Measurements from ENCODE around the gene SMIM1. TPM values are rescaled to one million over a fixed set of nuclear protein-coding genes. Genes with fewer than 3 reads are reported as not detected.

The SMIM1 gene
- total and polyA plus RNA-seq, 2 donors (not counting 3 experiments of a cell fraction or from before 2014, with no cell fraction given): 1.4 to 2.9 TPM

DNA sequence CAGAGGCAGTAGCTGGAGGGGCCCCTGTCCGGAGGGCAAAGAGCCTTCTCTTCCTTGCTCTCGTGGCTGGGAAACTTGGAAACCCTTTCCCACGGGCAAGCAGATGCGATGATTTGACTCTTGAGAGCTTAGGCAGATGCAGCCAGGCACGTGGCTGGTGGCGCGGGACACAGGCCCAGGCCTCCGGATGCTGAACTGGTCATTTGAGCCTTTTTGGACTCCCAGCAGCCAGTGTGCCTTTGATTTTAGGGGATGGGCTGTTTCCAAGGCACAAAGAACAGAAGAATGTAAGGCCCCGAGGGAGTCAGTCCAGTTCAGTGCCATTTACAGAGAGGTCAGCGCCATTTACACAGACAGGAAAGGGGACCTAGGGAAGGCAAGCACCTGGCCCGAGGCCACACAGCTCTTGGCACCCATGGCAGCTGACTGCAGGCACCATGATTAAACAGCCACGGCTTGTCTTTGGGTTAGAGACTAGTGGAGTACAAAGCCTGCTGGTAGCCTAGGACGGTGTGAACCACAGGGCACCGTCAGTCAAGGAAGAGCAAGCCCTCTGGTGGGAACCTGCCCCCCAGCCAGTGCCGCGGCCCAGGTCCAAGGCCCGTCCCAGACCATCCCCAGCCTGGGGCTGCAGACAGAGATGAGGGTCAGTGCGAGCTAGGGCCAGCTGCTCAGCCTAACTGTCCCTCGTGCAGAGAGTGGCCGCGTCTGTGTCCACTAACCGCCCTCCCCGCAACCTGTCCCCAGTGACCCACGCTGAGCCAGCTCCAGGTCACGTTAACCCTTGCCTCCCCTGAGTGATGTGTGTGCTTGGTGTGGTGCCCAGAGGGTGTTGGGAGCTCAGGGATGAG is 40.7 kb upstream of the SMIM1 start:
- no peaks in the 10 kb centered on the region for H3K4me1 ChIP-seq (ENCODE audit: control insufficient read depth, extremely low read depth, insufficient read depth, low read length)
- DNase-seq (ENCODE audit: low read depth, low spot score) (no peak), FAIRE-seq (no peak)
- no peak overlapping the region for H3K4me2 ChIP-seq (ENCODE audit: insufficient read depth, low read length)
- intact Hi-C loops (cut with micrococcal nuclease): no loop called here
- no TSS peak for BruUV-seq (replicated peaks)
- no peaks in the 10 kb centered on the region for H4K20me1 ChIP-seq (replicated peaks; ENCODE audit: control insufficient read depth, extremely low read depth, insufficient read depth, low read length)
- no peak overlapping the region for H2AFZ ChIP-seq (ENCODE audit: low read depth, low read length)
- TF ChIP-seq, protein P1, sequence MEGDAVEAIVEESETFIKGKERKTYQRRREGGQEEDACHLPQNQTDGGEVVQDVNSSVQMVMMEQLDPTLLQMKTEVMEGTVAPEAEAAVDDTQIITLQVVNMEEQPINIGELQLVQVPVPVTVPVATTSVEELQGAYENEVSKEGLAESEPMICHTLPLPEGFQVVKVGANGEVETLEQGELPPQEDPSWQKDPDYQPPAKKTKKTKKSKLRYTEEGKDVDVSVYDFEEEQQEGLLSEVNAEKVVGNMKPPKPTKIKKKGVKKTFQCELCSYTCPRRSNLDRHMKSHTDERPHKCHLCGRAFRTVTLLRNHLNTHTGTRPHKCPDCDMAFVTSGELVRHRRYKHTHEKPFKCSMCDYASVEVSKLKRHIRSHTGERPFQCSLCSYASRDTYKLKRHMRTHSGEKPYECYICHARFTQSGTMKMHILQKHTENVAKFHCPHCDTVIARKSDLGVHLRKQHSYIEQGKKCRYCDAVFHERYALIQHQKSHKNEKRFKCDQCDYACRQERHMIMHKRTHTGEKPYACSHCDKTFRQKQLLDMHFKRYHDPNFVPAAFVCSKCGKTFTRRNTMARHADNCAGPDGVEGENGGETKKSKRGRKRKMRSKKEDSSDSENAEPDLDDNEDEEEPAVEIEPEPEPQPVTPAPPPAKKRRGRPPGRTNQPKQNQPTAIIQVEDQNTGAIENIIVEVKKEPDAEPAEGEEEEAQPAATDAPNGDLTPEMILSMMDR (IDR thresholded peaks at IDR 0.05; ENCODE audit: extremely low read depth in 1 of 2, insufficient read depth in 1 of 2, low read depth in 1 of 2, low read length in 2 of 2): no peak
- TF ChIP-seq POLR2AphosphoS5 (IDR thresholded peaks at IDR 0.05; ENCODE audit: insufficient read depth, low read depth, low read length) (no peak), MYC (IDR thresholded peaks at IDR 0.05; ENCODE audit: low read depth, low read length) (no peak), FOS (IDR thresholded peaks at IDR 0.05; ENCODE audit: borderline replicate concordance, insufficient read depth, low read length) (no peak), POLR2A (IDR thresholded peaks at IDR 0.05; ENCODE audit: low read depth, low read length) (no peak), GATA2 (IDR thresholded peaks at IDR 0.05; ENCODE audit: insufficient read depth, insufficient read length, low read depth, low read length) (no peak), EZH2 (IDR thresholded peaks at IDR 0.05; ENCODE audit: borderline replicate concordance, low read depth, low read length, severe bottlenecking) (no peak), JUN (IDR thresholded peaks at IDR 0.05; ENCODE audit: borderline replicate concordance, insufficient read depth, insufficient read length, low read depth) (no peak), MAX (IDR thresholded peaks at IDR 0.05; ENCODE audit: insufficient read depth, insufficient read length) (no peak)
- no peaks in the 10 kb centered on the region for H3K79me2 ChIP-seq (ENCODE audit: control insufficient read depth, insufficient read depth, low read length)
- ChIA-PET CTCF (no interaction called here), POLR2A (no interaction called here)
- H3K9me1 ChIP-seq (replicated peaks; ENCODE audit: control insufficient read depth, extremely low read depth, insufficient read depth, low read length): no peaks in the 10 kb centered on the region
- H3K27me3 ChIP-seq (ENCODE audit: control insufficient read depth in 2 of 2, insufficient read depth in 2 of 2, low read length in 2 of 2): no peaks in the 10 kb centered on the region
- H3K27ac ChIP-seq (ENCODE audit: insufficient read depth, low read depth, low read length): no peak overlapping the region
- no peak overlapping the region for H3K4me3 ChIP-seq (replicated peaks in 1 of 3; ENCODE audit: insufficient read depth in 1 of 3, low read depth in 1 of 3, low read length in 3 of 3)
- H3K36me3 ChIP-seq (ENCODE audit: control insufficient read depth in 2 of 2, extremely low read depth in 1 of 2, insufficient read depth in 2 of 2, low read length in 2 of 2): peaks cover 0 to 2% of the 10 kb centered on the region in 2 experiments
- dilution Hi-C loops (cut with MboI; ENCODE audit: extremely low pct_ligation_motif_present, low sequenced_read_pairs): no loop called here
- no peak overlapping the region for H3K9ac ChIP-seq (replicated peaks; ENCODE audit: extremely low read depth, insufficient read depth, low read length)
- H3K9me3 ChIP-seq (replicated peaks; ENCODE audit: control insufficient read depth, insufficient read depth, low read length): no peaks in the 10 kb centered on the region

Measured in endothelial cell of umbilical vein (primary cell).